Islet precursor cell (in vitro differentiated cells): ENCODE results near the gene C12orf76.

Experiments
- DNase-seq: peaks from one replicate; pipeline ENCODE4 v3.0.0-alpha.2; 2018

The C12orf76 gene

GRCh38 chr12:109994401-109995175, 53.7 kb downstream of the C12orf76 start:
- DNase-seq, result no peak

- no peak for DNase-seq
Observed at GRCh38 chr12:109993091-109993490, 55.2 kb downstream of the C12orf76 start.

- no peak for DNase-seq
Observed at GRCh38 chr12:109991586-109991985, 56.7 kb downstream of the C12orf76 start.
